NCI-H526 treated with DMSO at 0.1 percent for 48 hours (cell line): Measurements from ENCODE around the gene RAB33B.
"Not testable (repeated sequence)": the region's sequence is repeated elsewhere in the genome, so short reads cannot be mapped to it uniquely, and the experiment has no call there.

ENCODE experiments used
- DNase-seq: peaks from one replicate; lab custom pipeline; 2025; lab: John Stamatoyannopoulos, UW

RAB33B gene

DNA sequence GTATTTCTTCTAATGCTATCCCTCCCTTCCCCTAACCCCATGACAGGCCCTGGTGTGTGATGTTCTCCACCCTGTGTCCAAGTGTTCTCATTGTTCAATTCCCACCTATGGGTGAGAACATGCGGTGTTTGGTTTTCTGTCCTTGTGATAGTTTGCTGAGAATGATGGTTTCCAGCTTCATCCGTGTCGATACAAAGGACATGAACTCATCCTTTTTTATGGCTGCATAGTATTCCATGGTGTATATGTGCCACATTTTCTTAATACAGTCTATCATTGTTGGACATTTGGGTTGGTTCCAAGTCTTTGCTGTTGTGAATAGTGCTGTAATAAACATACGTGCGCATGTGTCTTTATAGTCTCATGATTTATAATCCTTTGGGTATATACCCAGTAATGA, 10.6 kb downstream of the RAB33B start:
- DNase-seq: not testable (repeated sequence)

DNA sequence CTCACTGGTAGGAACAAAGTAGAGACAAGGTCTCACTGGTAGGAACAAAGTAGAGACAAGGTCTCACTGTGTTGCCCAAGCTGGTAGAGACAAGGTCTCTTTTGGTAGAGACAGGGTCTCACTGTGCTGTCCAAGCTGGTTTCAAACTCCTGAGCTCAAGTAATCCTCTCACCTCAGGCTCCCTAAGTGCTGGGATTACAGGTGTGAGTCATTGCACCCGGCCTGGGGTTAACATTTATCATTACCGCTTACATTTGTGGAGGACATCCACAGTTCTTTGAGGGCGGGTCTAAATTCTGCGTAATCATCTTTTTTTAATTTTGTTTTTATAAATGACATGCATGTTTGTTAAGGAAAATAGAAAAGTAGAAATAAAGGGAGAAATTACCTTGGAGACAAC, 12.0 kb downstream of the RAB33B start:
- DNase-seq: no peak

DNA sequence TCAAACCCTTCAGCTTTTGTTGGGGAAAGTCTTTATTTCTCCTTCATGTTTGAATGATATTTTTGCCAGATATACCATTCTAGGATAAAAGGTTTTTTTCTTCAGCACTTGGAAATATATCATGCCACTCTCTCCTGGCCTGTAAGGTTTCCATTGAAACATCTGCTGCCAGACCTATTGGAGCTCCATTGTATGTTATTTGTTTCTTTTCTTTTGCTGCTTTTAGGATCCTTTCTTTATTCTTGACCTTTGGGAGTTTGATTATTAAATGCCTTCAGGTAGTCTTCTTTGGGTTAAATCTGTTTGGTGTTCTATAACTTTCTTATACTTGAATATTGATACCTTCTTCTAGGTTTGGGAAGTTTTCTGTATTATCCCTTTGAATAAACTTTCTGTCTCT, 14.8 kb downstream of the RAB33B start:
- DNase-seq: not testable (repeated sequence)

- DNase-seq: no peak
These were observed 15.3 kb downstream of the RAB33B start for GRCh38 chr4:139469216-139469615.

DNA sequence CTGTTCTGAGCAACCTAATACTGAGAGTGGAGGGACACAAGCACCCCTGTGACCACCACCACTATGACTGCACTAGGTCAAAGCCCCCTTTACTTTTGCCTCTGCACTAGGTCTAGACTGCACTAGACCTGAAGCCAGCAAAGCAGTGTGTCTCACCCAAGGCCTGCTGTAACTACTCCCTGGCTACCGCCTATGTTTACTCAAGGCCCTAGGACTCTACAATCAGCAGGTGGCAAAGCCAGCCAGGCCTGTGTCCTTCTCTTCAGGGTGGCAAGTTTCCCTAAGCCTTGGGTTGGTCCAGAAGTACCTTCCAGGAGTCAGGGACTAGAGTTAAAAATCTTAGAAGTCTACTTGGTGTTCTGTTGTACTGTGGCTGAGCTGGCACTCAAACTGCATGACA, 15.9 kb downstream of the RAB33B start:
- DNase-seq: no peak

DNA sequence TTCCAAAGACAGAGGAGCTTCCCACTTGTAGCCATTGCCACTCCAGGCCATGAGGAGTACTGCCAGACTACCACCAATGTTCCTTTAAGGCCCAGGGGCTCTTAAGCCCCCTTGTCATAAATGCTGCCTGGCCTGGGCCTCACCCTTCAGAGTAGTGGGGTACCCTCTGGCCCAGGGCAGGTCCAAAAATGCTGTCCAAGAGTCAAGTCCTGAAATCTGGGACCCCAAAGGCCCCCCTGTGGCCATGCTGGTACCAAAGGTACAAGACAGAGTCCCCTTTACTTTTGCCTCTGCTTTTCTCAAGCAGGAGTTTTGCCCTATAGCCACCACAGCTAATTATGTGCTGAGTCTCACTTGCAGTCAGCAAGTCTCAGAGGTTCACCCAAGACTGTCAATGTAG, 16.4 kb downstream of the RAB33B start:
- no peak for DNase-seq

DNA sequence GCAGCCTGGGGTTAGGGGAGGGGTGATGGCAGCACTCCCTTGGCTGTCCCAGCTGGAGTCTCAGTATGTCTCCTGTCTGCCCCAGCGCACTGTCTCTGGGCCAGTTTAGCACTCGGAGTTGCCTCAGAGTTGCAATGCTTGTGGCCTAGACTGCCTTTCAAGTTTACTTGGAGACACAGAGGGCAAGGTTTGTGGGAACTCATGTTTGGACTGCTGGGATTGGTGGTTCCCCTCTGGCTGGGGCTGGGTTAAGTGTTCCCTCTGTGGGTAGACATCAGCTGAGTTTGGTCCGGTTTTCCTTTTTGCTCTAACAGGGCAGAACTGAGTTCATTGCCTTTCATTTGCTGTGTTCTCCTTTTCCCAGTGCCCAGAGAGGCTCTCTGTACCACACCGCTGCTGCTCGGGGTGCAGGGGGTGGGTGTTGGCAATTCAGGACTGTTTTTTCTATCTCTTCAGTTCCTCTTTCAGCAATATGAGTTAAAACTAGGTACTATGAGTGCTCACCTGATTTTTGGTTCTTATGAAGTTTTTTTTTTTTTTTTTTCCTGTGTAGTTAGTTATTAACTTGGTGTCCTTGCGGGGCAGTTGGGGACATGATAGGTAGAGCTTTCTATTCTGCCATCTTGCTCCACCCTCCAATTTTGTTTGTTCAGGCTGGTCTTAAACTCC, 17.2 kb downstream of the RAB33B start:
- DNase-seq: no peak

DNA sequence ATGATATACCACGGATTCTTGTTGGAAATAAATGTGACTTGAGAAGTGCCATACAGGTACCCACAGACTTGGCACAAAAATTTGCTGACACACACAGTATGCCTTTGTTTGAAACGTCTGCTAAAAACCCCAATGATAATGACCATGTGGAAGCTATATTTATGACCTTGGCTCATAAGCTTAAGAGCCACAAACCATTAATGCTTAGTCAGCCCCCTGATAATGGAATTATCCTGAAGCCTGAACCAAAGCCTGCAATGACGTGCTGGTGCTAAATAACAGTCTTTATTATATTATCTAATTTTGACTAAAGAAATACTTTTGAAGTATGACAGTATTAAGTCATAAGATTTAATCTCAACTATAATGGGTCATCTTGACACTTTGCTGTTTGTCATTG, 18.9 kb downstream of the RAB33B start:
- no peak for DNase-seq

- DNase-seq: no peak
These were observed 22.4 kb downstream of the RAB33B start for GRCh38 chr4:139476363-139476762.

DNA sequence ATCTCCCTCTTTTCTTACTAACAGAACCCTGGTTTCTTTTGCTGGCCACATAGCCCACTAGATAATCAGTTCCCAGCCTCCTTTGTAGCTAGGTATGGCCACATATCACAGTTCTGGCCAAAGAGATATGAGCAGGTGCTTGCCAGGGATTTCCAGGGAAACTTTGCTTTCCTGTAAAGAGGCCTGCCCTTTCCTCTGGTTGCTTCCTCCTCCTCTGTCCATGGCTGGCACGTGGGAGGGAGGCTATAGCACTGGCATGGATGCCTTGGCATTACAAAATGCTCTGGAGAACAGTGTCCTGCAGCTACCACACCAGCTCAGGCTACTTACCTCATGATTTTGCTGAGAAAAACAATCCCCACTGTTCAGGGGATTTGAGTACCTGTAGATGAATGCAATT, 27.5 kb downstream of the RAB33B start:
- DNase-seq: no peak

DNA sequence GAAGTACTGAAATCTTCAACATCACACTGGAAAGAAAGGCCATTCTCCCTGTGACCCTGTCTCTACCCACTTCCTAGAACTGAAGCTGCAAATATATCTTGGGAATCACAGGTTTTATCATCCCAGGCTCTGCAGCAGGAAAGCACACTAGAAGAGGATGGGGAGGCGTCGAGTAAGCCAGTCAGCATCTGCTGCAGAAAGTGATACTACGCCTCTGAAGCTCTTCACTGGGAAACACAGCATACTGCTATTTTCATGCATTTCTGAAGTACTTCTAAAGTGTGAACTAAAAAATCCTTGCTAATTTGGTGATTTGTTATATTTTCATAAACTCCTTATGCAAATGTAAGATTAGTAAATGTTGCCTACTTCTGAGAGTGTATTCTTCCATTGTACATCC, 29.1 kb downstream of the RAB33B start:
- no peak for DNase-seq

- DNase-seq: no peak
These were observed 30.9 kb downstream of the RAB33B start for GRCh38 chr4:139484783-139485311.

GRCh38 chr4:139488442-139488841, 34.5 kb downstream of the RAB33B start:
- DNase-seq: no peak

GRCh38 chr4:139489638-139490037, 35.7 kb downstream of the RAB33B start:
- no peak for DNase-seq

DNA sequence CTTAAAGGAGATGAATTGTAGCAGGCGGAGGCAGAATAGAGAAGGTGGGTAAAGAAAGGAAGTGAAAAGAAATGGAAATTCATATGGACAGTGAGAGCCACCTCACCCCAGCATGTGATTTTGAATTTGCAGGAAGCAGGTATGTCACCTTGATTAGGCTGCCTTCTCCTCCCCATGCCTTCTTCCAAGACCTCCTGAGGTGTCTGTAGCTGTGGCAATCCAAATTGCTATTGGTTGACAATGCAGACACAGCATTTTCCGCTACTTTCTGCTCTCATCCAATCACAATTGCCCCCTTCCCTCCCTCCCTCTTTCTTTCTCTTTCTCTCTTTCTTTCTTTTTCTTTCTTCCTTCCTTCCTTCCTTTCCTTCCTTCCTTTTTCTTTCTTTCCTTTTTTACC, 38.5 kb downstream of the RAB33B start:
- no peak for DNase-seq

DNA sequence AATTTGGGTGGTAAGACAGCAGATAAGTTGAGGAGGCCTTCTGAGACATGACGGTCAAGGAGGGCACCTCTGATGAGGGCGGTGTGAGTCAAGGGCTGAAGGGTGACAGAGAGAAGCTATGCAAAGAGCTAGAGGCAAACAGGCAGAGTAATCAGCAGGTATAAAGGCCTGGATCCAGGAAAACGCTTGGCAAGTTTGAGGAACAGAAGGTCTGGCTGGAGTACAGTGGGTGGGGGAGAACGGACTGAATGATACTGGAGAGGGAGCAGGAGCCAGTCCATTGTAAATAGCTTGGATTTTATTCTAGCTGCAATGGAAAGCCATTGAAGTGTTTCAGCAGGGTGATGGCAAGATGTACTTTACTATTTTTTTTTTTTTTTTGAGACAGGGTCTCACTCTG, 39.3 kb downstream of the RAB33B start:
- DNase-seq: no peak

DNA sequence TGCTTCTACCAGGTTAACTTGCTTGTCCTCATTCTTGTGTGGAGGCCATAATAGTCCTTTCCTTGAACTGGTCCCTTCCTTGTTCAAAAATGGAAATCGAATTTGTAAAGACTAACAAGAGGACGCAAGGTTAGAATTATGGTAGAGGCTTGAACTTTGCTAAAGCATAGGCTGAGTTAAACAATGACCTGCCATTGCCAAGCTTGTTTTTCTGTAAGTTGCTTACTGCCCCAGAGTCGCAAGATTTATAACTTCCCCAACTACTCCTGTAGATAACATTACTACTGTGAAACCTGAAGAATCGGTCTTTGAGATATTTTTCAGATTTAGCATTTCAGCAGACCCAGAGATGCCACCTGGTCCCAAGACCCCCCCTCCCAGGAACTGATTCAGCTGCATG, 45.3 kb downstream of the RAB33B start:
- no peak for DNase-seq

DNA sequence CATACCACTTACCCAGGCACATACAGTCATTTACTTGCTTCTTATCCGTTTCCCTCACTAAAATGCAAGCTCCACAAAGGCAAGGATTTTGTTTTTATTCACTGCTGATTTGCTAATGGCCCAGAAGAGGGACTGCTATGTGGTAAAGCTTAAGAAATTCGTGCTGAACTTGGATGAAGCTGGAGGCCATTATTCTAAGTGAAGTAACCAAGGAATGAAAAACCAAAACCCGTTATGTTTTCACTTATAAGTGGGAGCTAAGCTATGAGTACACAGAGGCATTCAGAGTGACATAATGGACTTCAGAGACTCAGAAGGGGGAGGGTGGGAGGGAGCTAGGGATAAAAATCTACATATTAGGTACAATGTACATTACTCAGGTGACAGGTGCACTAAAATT, 47.2 kb downstream of the RAB33B start:
- no peak for DNase-seq

DNA sequence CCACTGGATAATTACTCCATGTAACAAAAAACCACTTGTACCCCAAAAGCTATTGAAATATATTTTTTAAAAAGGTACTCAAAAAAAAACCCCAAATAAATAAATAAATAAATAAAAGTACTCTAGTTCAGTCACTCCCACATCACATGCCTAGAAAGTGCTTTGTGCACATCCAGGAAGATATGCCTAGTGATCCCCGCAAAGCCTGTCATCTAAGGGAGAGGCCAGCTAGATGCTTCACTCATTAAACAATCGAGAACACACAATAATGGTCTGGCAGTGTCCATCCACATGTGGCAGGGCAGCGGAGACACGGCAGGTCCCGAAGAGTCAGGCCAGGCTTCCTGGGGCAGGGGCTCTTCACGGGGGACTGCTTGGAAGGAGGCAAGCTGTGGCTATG, 47.6 kb downstream of the RAB33B start:
- no peak for DNase-seq

- DNase-seq: no peak
These were observed 48.3 kb downstream of the RAB33B start for GRCh38 chr4:139501927-139502899.

DNA sequence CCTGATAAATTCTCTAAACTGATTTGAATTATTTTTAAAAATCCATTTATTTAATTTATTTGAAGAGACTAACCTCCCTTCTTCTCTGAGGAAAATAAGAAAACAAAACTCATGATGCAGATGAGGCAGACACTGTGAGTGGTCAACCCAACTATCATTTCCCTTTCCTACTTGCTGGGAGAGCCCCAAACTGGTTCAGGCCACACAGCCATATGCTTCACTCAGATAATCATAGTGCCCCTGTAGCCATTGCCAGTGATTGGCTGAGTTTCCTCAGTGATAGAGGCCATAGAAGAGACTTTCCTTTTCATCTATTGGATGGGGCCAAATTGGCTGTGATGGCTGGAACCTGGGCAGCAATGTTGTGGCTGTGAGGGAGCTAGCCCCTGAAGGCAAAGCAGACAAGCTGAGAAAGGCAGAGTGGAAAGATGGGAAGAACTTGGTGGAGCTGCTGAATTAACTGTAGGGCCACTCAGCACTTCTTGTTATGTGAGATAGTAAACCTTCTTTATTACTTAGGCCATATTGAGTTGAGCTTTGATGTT, 49.8 kb downstream of the RAB33B start:
- DNase-seq: no peak

DNA sequence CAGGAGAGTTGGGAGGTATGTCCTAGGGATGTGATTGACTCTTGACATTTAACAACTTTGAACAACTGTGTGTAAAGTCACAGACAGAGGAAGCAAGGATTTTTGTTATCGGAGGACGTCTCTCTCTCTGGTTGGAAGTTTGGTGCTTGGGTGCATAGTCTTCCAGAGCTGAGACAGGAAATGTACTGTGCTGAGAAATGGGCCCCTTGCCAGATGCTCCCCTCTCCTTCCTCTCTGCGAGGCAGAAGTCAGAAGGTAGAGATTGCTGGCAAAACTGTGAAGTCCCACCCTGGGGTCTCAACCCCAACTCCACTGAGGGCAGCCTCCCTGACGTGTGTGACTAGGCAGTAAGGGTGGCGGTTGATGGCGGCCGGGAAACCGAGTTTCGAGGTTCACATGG, 52.9 kb downstream of the RAB33B start:
- DNase-seq: no peak
